ENCODE data around the gene HSCB.

Gene HSCB

GRCh38 chr22:28779833-28780232, 38.0 kb downstream of the HSCB start:
- no peak for TF ChIP-seq CTCF (conservative IDR thresholded peaks at IDR 0.05)
- H3K27ac ChIP-seq, result peak overlapping the region; percentile 98; the same call in 1 of the 2 replicates

GRCh38 chr22:28780296-28780695, 38.5 kb downstream of the HSCB start:
- no peak for TF ChIP-seq CTCF (conservative IDR thresholded peaks at IDR 0.05)
- peak overlapping the region; percentile 98 for H3K27ac ChIP-seq

GRCh38 chr22:28783786-28784671, 42.2 kb downstream of the HSCB start:
- H3K27ac ChIP-seq, result peak overlapping the region; percentile 98
- TF ChIP-seq CTCF (conservative IDR thresholded peaks at IDR 0.05), result no peak

GRCh38 chr22:28788601-28789000, 46.8 kb downstream of the HSCB start:
- H3K27ac ChIP-seq, result peak overlapping the region; percentile 98; the same call in 1 of the 2 replicates
- no peak for TF ChIP-seq CTCF (conservative IDR thresholded peaks at IDR 0.05)

GRCh38 chr22:28791124-28791523, 49.3 kb downstream of the HSCB start:
- peak overlapping the region; percentile 97 for H3K27ac ChIP-seq

GRCh38 chr22:28791841-28792490, 50.1 kb downstream of the HSCB start:
- peak overlapping the region; percentile 97 for H3K27ac ChIP-seq

More at GRCh38 chr22:28791124-28791523, 49.3 kb downstream of the HSCB start:
- no peak for TF ChIP-seq CTCF (conservative IDR thresholded peaks at IDR 0.05)

More at GRCh38 chr22:28791841-28792490, 50.1 kb downstream of the HSCB start:
- no peak for TF ChIP-seq CTCF (conservative IDR thresholded peaks at IDR 0.05)

All from VCaP (cell line).